Right ventricle myocardium inferior (tissue), 1 donor: ENCODE measurements around the gene PPDPF. TPM values are rescaled to one million over a fixed set of nuclear protein-coding genes. Genes with fewer than 3 reads are reported as not detected.

Experiments
- ATAC-seq: fragments of 200-7000 bp; cut with Tn5 transposase; one replicate; pipeline ENCODE4 v1.9.1; 2020; ENCODE audit warnings: mild to moderate bottlenecking, moderate library complexity
- DNase-seq: peaks from one replicate; pipeline ENCODE4 v3.0.0; 2021; ENCODE audit errors: missing footprints
- intact Hi-C: fragments of 100-400 bp; cut with DNase I; formaldehyde crosslinking; loops from one replicate; pipeline ENCODE4 v1.11.0; 2022
- total RNA-seq: library from RNA; stranded (reverse); fragmentation: NEBNext Ultra II Directional; extraction: Animal tissue kit (Norgen Biotek cat#: 25700); gene quantifications from one replicate; pipeline ENCODE4 v1.2.1, GENCODE V29; 2021
- donor health status: DM: no; HTN: yes; CAD: no; lungs with severe emphysema.

The PPDPF gene
- total RNA-seq, 1 donor from 2014 or later: 261 TPM

- no peak for DNase-seq
- ATAC-seq: no peak
- intact Hi-C loops: no loop called here
These were observed 35.7 kb upstream of the PPDPF start for GRCh38 chr20:63484651-63485403.

- intact Hi-C loops: no loop called here
- ATAC-seq (no peak), DNase-seq (no peak)
These were observed 34.2 kb upstream of the PPDPF start for GRCh38 chr20:63486300-63486855.

- ATAC-seq (no peak), DNase-seq (no peak)
- intact Hi-C loops: no loop called here
These were observed 33.3 kb upstream of the PPDPF start for GRCh38 chr20:63487116-63487764.

GRCh38 chr20:63487781-63488241 lies 32.8 kb upstream of the PPDPF start:
- DNase-seq (no peak), ATAC-seq (no peak)
- intact Hi-C loops: no loop called here

- DNase-seq (peak; percentile 61), ATAC-seq (no peak)
- intact Hi-C loops: no loop called here
These were observed 32.0 kb upstream of the PPDPF start for GRCh38 chr20:63488315-63489251.

- intact Hi-C loops: no loop called here
- peak; percentile 71 for DNase-seq
- no peak for ATAC-seq
These were observed 30.1 kb upstream of the PPDPF start for GRCh38 chr20:63490416-63490815.

- peak; percentile 11 for DNase-seq
- intact Hi-C loops: no loop called here
- no peak for ATAC-seq
These were observed 29.5 kb upstream of the PPDPF start for GRCh38 chr20:63491078-63491477.

- ATAC-seq: no peak
- DNase-seq: no peak
- intact Hi-C loops: no loop called here
These were observed 28.8 kb upstream of the PPDPF start for GRCh38 chr20:63491635-63492230.

- no peak for ATAC-seq
- DNase-seq: no peak
- intact Hi-C loops: no loop called here
These were observed 28.0 kb upstream of the PPDPF start for GRCh38 chr20:63492518-63492917.

GRCh38 chr20:63492982-63493381 lies 27.6 kb upstream of the PPDPF start:
- intact Hi-C loops: no loop called here
- DNase-seq: peak; percentile 46
- ATAC-seq: no peak

GRCh38 chr20:63493563-63494020 lies 27.0 kb upstream of the PPDPF start:
- ATAC-seq: no peak
- intact Hi-C loops: no loop called here
- peak; percentile 63 for DNase-seq

- intact Hi-C loops: no loop called here
- ATAC-seq (no peak), DNase-seq (peak; percentile 22)
These were observed 26.5 kb upstream of the PPDPF start for GRCh38 chr20:63494084-63494419.

- intact Hi-C loops: no loop called here
- ATAC-seq: no peak
- DNase-seq: peak; percentile 67
These were observed 26.0 kb upstream of the PPDPF start for GRCh38 chr20:63494420-63495166.

GRCh38 chr20:63495167-63495720 lies 25.3 kb upstream of the PPDPF start:
- no peak for ATAC-seq
- peak; percentile 6 for DNase-seq
- intact Hi-C loops: no loop called here

GRCh38 chr20:63495741-63496595 lies 24.6 kb upstream of the PPDPF start:
- ATAC-seq (peak; percentile 37), DNase-seq (peak; percentile 85)
- intact Hi-C loops: loop anchor here (1.0 kb wide), 1 partner anchor 24 kb away; the partner anchor contains the start of gene PPDPF

GRCh38 chr20:63496596-63497120 lies 23.9 kb upstream of the PPDPF start:
- DNase-seq (peak; percentile 60), ATAC-seq (no peak)
- intact Hi-C loops: loop anchor here (1.0 kb wide), 1 partner anchor 24 kb away; the partner anchor contains the start of gene PPDPF
